Activated naive CD8-positive, alpha-beta T cell treated with anti-CD3 and anti-CD28 coated beads, Interleukin-2, amount 10 ng/mL, durations not matched to agents 7 days and 5 days (primary cell): ENCODE results near the gene CLIP1. TPM values are rescaled to one million over a fixed set of nuclear protein-coding genes. Genes with fewer than 3 reads are reported as not detected.

Experiments used
- ATAC-seq: fragments of 150-1000 bp; cut with Tn5 transposase; one replicate; pipeline ENCODE4 v1.10.0; 2021; ENCODE audit warnings: low read depth, moderate library complexity
- POLR2A ChIA-PET: fragments of 350-600 bp; sonication (Branson Sonifier 250); formaldehyde crosslinking; loops from one replicate; lab custom pipeline; 2021; ENCODE audit warnings: antibody characterized with exemption; lab: Charles Lee
- DNase-seq: peaks from one replicate; pipeline ENCODE4 v3.0.0; 2021
- H3K27ac Mint-ChIP-seq: one replicate; pipeline ENCODE4 v1.8.0; 2022; ENCODE audit warnings: mild to moderate bottlenecking, mixed read lengths
- H3K27me3 Mint-ChIP-seq: one replicate; pipeline ENCODE4 v1.8.0; 2022; ENCODE audit warnings: mild to moderate bottlenecking, moderate library complexity, mixed read lengths
- H3K36me3 Mint-ChIP-seq: one replicate; pipeline ENCODE4 v1.8.0; 2021; ENCODE audit warnings: mild to moderate bottlenecking, mixed read lengths
- H3K4me1 Mint-ChIP-seq: one replicate; pipeline ENCODE4 v1.8.0; 2021; ENCODE audit warnings: mixed read lengths
- H3K4me3 Mint-ChIP-seq: one replicate; pipeline ENCODE4 v1.8.0; 2022; ENCODE audit warnings: mild to moderate bottlenecking, moderate library complexity, mixed read lengths
- H3K9me3 Mint-ChIP-seq: one replicate; pipeline ENCODE4 v1.8.0; 2021; ENCODE audit warnings: mixed read lengths
- total RNA-seq, 2 experiments: library from RNA; stranded (reverse); gene quantifications; one replicate each; pipeline ENCODE4 v1.2.3, GENCODE V29; 2021

Gene CLIP1
- total RNA-seq, 2 experiments from 2014 or later: 61.2 to 61.5 TPM

- POLR2A ChIA-PET: interaction anchor here (0.6 to 1.1 kb wide), 4 partner anchors 9 to 200 kb away, joined by 3 read pairs; no protein-coding TSS in a partner anchor
- H3K36me3 Mint-ChIP-seq: peaks cover 28% of the 10 kb centered on the region
- no peak for ATAC-seq
- DNase-seq: no peak
- no peaks in the 10 kb centered on the region for H3K9me3 Mint-ChIP-seq
- H3K27me3 Mint-ChIP-seq: no peaks in the 10 kb centered on the region
- H3K27ac Mint-ChIP-seq: no peak overlapping the region
- no peak overlapping the region for H3K4me3 Mint-ChIP-seq
- peaks cover 12% of the 10 kb centered on the region for H3K4me1 Mint-ChIP-seq
Observed at GRCh38 chr12:122354958-122355641, 67.4 kb downstream of the CLIP1 start.

- no peak for ATAC-seq
- POLR2A ChIA-PET: no interaction called here
- Mint-ChIP-seq H3K36me3 (peaks cover 29% of the 10 kb centered on the region), H3K4me3 (peak overlapping the region; percentile 8), H3K9me3 (no peaks in the 10 kb centered on the region), H3K4me1 (peaks cover 12% of the 10 kb centered on the region), H3K27me3 (no peaks in the 10 kb centered on the region), H3K27ac (peak overlapping the region; percentile 54)
- no peak for DNase-seq
Observed at GRCh38 chr12:122352394-122352793, 70.1 kb downstream of the CLIP1 start.

GRCh38 chr12:122350141-122350848 lies 72.2 kb downstream of the CLIP1 start:
- no peaks in the 10 kb centered on the region for H3K27me3 Mint-ChIP-seq
- DNase-seq (no peak), ATAC-seq (no peak)
- POLR2A ChIA-PET: interaction anchor here (0.5 to 0.6 kb wide), 2 partner anchors 82 to 83 kb away, joined by 3 to 7 read pairs; no protein-coding TSS in a partner anchor
- no peak overlapping the region for H3K27ac Mint-ChIP-seq
- H3K9me3 Mint-ChIP-seq: no peaks in the 10 kb centered on the region
- H3K36me3 Mint-ChIP-seq: peaks cover 20% of the 10 kb centered on the region
- no peak overlapping the region for H3K4me3 Mint-ChIP-seq
- H3K4me1 Mint-ChIP-seq: peaks cover 8% of the 10 kb centered on the region

GRCh38 chr12:122349078-122349477 lies 73.4 kb downstream of the CLIP1 start:
- Mint-ChIP-seq H3K9me3 (no peaks in the 10 kb centered on the region), H3K36me3 (peaks cover 19% of the 10 kb centered on the region), H3K4me3 (no peak overlapping the region), H3K27ac (no peak overlapping the region), H3K4me1 (peaks cover 8% of the 10 kb centered on the region), H3K27me3 (no peaks in the 10 kb centered on the region)
- ATAC-seq (no peak), DNase-seq (no peak)
- POLR2A ChIA-PET: no interaction called here

GRCh38 chr12:122348505-122348904 lies 74.0 kb downstream of the CLIP1 start:
- POLR2A ChIA-PET: no interaction called here
- Mint-ChIP-seq H3K9me3 (no peaks in the 10 kb centered on the region), H3K27ac (no peak overlapping the region), H3K36me3 (peaks cover 16% of the 10 kb centered on the region), H3K4me3 (no peak overlapping the region), H3K27me3 (no peaks in the 10 kb centered on the region), H3K4me1 (peaks cover 8% of the 10 kb centered on the region)
- ATAC-seq (no peak), DNase-seq (no peak)

- no peaks in the 10 kb centered on the region for H3K4me1 Mint-ChIP-seq
- H3K4me3 Mint-ChIP-seq: no peak overlapping the region
- POLR2A ChIA-PET: interaction anchor here (0.7 kb wide), 1 partner anchor 9 kb away, joined by 3 read pairs; no protein-coding TSS in a partner anchor
- no peaks in the 10 kb centered on the region for H3K9me3 Mint-ChIP-seq
- no peaks in the 10 kb centered on the region for H3K27me3 Mint-ChIP-seq
- ATAC-seq: no peak
- peaks cover 8% of the 10 kb centered on the region for H3K36me3 Mint-ChIP-seq
- no peak for DNase-seq
- no peak overlapping the region for H3K27ac Mint-ChIP-seq
Observed at GRCh38 chr12:122346054-122346453, 76.4 kb downstream of the CLIP1 start.

- Mint-ChIP-seq H3K27me3 (no peaks in the 10 kb centered on the region), H3K9me3 (no peaks in the 10 kb centered on the region), H3K4me3 (no peak overlapping the region), H3K36me3 (peaks cover 9% of the 10 kb centered on the region), H3K27ac (no peak overlapping the region), H3K4me1 (no peaks in the 10 kb centered on the region)
- DNase-seq (no peak), ATAC-seq (no peak)
- POLR2A ChIA-PET: no interaction called here
Observed at GRCh38 chr12:122345042-122345441, 77.4 kb downstream of the CLIP1 start.

- no peaks in the 10 kb centered on the region for H3K27me3 Mint-ChIP-seq
- POLR2A ChIA-PET: interaction anchor here (0.7 to 0.9 kb wide), 5 partner anchors 8 to 631 kb away, joined by 3 to 5 read pairs (median 4); no protein-coding TSS in a partner anchor
- ATAC-seq (peak; percentile 54), DNase-seq (peak; percentile 66)
- no peaks in the 10 kb centered on the region for H3K9me3 Mint-ChIP-seq
- H3K4me1 Mint-ChIP-seq: peaks cover 9% of the 10 kb centered on the region
- H3K4me3 Mint-ChIP-seq: peak overlapping the region; percentile 41
- H3K36me3 Mint-ChIP-seq: peaks cover 17% of the 10 kb centered on the region
- H3K27ac Mint-ChIP-seq: peak overlapping the region; percentile 81
Observed at GRCh38 chr12:122336015-122336946, 86.2 kb downstream of the CLIP1 start.

- Mint-ChIP-seq H3K27me3 (no peaks in the 10 kb centered on the region), H3K36me3 (peaks cover 11% of the 10 kb centered on the region), H3K9me3 (no peaks in the 10 kb centered on the region), H3K4me3 (no peak overlapping the region), H3K27ac (no peak overlapping the region), H3K4me1 (peaks cover 9% of the 10 kb centered on the region)
- POLR2A ChIA-PET: no interaction called here
- DNase-seq (no peak), ATAC-seq (no peak)
Observed at GRCh38 chr12:122333142-122334087, 89.1 kb downstream of the CLIP1 start.

- H3K9me3 Mint-ChIP-seq: no peaks in the 10 kb centered on the region
- H3K27me3 Mint-ChIP-seq: no peaks in the 10 kb centered on the region
- H3K27ac Mint-ChIP-seq: peak overlapping the region; percentile 73
- DNase-seq: no peak
- POLR2A ChIA-PET: interaction anchor here (0.6 to 1.0 kb wide), 2 partner anchors 9 to 10 kb away, joined by 5 read pairs; no protein-coding TSS in a partner anchor
- H3K4me3 Mint-ChIP-seq: no peak overlapping the region
- ATAC-seq: no peak
- H3K36me3 Mint-ChIP-seq: peaks cover 21% of the 10 kb centered on the region
- H3K4me1 Mint-ChIP-seq: peaks cover 18% of the 10 kb centered on the region
Observed at GRCh38 chr12:122327494-122328385, 94.7 kb downstream of the CLIP1 start.

- no peak for ATAC-seq
- H3K4me1 Mint-ChIP-seq: peaks cover 22% of the 10 kb centered on the region
Observed at GRCh38 chr12:122327014-122327413, 95.5 kb downstream of the CLIP1 start.

More at GRCh38 chr12:122327014-122327413, 95.5 kb downstream of the CLIP1 start:
- POLR2A ChIA-PET: no interaction called here
- Mint-ChIP-seq H3K9me3 (no peaks in the 10 kb centered on the region), H3K4me3 (no peak overlapping the region), H3K36me3 (peaks cover 21% of the 10 kb centered on the region), H3K27ac (peak overlapping the region; percentile 74), H3K27me3 (no peaks in the 10 kb centered on the region)
- DNase-seq: no peak
